ENCODE results near the gene NDUFA8. TPM values are rescaled to one million over a fixed set of nuclear protein-coding genes. Genes with fewer than 3 reads are reported as not detected.
"Not testable (repeated sequence)": the region's sequence is repeated elsewhere in the genome, so short reads cannot be mapped to it uniquely, and the experiment has no call there.

NDUFA8 gene
- total RNA-seq, 1 donor from 2014 or later = 27.1 TPM

DNA sequence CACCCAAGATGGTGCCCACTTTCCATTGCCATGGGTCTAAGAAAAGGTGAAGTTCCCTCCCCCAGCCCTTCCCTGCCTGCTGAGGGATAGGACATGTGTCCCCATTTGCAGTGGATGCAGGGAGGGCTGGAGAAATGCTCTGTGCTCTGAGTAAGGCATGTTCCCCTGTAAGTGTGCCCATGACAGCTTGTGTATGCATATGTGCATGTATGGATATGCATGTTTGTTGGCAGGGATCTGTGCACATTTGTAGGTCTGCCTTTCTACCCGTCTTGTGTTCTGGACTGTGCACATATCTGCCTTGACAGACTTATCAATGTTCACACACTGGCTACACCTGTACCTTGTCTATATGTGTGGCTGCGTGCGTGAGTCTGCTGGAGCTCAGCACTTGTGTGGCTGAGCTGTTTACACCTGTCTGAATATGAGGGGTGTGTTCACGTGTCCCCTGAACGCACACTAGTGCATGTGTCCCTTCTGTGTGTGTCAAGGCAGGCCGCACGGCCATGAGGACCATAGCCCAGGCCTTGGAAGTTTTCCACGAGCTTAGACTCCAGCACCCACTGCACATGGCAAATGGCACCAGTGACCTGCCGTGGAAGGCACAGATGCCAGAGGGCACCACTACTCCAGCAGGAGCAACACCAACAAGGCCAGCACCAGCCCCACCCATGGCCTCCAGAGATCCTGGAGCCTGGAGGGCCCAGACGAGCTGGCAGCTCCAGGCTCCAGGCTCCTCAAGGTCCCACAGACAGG, 39.1 kb downstream of the NDUFA8 start:
- no peak for DNase-seq

DNA sequence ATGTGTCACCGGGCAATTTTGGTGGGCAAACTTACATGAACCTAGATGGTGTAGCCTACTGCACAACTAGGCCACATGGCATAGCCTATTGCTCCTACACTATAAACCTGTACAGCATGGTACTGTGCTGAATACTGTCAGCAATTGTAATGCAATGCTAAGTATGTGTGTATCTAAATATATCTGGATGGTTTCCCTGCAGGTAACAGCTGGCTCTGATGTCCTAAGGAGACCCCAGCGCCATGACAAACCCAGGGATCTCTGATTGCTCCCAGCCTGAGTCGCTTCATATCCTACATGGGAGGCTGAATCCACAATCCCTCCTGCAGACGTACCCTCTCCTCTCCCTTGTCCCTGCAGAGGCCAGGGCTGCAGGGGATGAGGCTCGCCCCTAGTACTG, 39.9 kb downstream of the NDUFA8 start:
- DNase-seq = no peak

GRCh38 chr9:122119166-122119521, 40.4 kb downstream of the NDUFA8 start:
- no peak for DNase-seq

DNA sequence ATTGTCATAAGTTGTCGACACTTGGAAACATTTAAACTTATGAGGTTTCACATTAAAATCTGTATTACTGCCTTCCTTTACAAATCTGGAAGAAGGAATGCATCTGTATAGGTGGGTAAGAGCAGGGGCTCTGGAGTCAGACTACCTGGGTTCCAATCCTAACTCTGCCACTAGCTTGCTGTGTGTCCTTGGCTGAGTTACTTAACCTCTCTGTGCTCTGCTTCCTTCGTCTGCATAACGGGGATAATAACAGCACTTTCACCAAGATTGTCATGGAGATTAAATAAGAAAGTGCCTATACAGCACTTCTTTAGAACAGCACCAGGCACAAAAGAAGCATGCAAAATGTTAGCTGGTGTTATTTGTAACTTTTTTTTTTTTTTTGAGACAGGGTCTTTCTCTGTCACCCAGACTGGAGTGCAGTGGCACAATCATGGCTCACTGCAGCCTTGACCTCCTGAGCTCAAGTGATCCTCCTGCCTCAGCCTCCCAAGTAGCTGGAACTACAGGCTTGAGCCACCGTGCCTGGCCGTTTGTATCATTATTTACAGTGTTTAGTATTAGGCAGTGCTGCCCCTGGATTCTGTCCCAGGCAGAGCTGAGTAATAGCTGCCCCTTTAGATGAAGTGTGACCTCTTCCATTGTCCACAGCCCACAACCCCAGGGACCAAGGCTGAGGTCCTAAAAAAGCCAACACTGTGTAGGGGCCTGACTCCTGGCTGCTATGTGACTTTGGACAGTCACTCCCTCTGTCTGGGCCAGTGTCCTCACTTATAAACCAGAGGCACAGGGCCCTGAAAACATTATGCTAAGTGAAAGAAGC, 41.0 kb downstream of the NDUFA8 start:
- DNase-seq = no peak

GRCh38 chr9:122117241-122117640, 42.3 kb downstream of the NDUFA8 start:
- not testable (repeated sequence) for DNase-seq

DNA sequence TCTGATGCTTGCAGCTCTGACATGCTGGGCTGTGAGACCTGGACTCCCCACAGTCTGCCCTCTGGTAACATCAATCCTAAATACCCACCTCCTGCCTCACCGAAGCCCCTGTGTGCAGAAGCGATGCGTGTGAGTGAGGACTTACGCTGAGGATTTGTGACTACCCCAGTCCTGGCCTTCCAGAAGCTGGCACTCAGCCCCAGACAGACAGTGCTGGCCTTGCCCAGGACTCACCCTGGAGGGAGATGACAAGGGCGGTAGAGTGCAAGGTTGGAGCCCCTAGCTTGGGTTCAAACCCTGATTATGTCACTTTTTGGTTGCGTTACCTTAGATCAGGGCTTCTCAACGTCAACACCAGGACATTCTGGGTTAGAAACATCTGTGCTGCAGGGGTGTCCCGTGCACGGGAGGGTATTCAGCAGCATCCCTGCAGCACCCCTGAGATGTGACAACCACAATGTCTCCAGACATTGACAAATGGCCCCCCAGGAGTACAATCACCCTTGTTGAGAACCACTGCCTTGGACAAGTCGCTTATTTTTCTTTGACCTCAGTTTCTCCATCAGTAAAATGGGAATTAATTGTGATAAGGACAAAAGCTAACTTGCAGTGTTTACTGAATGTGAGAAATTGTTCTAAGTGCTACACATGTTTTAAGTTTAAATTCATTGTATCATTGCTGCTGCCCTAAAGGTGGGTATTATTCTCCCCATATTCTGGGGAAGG, 43.0 kb downstream of the NDUFA8 start:
- DNase-seq = no peak

DNA sequence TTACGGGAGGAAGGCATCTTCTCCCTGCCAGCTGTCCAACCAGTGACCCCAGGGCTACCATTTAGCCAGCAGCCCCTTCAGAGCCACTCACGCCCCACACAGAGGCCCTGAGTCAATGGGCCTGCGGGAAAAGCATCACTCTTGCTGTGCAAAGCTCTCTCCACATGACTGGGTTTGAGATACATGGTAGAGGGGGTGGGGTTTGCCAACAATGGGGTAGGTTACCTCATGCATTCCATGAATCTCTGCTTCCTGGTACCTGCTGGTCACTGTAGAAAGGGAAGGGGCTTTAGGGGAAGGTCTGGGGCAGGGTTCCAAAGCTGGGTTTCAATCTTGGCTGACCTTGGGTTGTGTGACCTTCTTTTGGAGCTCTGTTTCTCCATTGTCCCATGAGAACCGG, 43.5 kb downstream of the NDUFA8 start:
- no peak for DNase-seq

- no peak for DNase-seq
These were observed 44.2 kb downstream of the NDUFA8 start for GRCh38 chr9:122115176-122116035.

- DNase-seq = no peak
These were observed 46.0 kb downstream of the NDUFA8 start for GRCh38 chr9:122113574-122113973.

- DNase-seq = no peak
These were observed 47.3 kb downstream of the NDUFA8 start for GRCh38 chr9:122112238-122112637.

GRCh38 chr9:122111413-122112085, 48.0 kb downstream of the NDUFA8 start:
- DNase-seq = no peak

GRCh38 chr9:122110100-122110833, 49.3 kb downstream of the NDUFA8 start:
- DNase-seq = no peak

DNA sequence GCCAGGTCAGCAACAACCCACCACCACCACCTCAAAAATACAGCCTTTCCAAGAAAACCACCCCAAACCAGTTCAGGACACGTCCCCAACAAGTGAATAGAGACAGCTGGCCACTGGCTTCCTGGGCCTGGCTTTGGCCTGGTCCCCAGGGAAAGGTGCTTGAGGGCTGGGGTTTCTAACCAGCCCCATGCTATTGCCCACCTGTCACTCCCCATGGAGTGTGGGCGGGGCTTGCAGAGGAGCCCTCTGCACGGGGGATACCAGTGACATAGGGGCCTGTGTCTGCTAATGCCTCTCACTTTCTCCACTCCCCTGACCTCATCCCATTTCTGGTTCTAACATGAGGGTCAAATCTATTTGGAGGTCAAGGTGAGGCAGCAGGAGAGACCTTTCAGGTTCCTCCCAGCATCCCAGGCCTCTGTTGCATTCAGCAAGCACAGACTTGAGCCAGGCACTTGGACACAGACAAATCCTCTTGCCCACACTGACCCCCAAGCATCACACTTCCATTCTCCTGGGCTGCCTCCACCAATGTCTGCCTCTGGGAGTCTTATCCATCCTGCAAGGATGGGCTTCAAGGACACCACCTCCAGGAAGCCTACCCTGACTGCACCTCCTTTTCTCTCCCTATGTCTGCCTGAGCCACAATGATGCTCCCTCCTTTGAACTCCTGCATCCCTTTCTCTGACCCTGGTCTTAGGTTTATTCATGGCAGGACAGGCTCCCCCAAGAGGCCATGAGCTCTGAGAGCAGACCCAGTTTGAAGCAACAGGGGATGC, 50.4 kb downstream of the NDUFA8 start:
- no peak for DNase-seq

- DNase-seq = no peak
These were observed 52.2 kb downstream of the NDUFA8 start for GRCh38 chr9:122107291-122107805.

DNA sequence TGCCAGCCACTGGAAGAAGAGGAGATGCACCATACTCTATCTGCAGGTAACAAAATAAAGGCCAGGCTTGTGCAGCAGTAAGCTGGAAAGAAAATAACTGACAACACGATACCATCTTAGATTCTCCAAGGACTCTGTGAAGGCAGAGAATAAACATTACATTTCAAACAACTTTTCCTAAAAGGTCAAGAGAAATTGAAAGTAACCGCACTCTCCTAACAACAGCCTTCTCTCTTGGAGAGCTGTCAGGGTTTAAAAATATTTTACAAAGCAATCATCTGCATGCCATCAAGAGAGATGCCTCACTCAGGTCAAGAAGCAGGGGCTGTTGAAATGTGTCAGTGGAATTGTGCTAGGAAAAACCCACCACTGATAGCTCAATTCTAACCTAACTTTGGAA, 53.0 kb downstream of the NDUFA8 start:
- no peak for DNase-seq

DNA sequence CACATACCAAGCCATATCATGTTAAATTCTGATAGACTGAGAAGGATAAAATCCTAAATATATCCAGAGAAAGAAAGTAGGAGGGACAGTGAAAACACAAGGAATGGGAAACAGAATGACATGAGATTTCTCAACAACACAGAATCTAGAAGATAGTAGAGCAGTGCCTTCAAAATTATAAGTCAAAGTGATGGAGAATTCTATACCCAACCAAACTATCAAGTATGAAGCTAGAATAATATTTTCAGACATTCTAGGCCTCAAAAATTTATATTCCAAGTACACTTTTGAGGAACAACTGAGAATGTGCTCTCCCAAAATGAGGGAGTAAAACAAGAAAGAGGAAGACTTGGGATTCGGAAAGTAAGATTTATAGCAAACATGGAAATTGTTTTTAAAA, 55.6 kb downstream of the NDUFA8 start:
- no peak for DNase-seq

GRCh38 chr9:122102156-122102555, 57.4 kb downstream of the NDUFA8 start:
- no peak for DNase-seq

GRCh38 chr9:122100756-122101155, 58.8 kb downstream of the NDUFA8 start:
- DNase-seq = no peak

- peak; percentile 43 for DNase-seq
These were observed 60.2 kb downstream of the NDUFA8 start for GRCh38 chr9:122099271-122099869.

All from skin of body (tissue), 2 donors.